ENCODE results near the gene CPED1. TPM values are rescaled to one million over a fixed set of nuclear protein-coding genes. Genes with fewer than 3 reads are reported as not detected.

CPED1 gene
- total and polyA plus RNA-seq, 7 experiments from 2014 or later: 0.10 to 4.5 (median 0.40) TPM; not detected in 2

DNA sequence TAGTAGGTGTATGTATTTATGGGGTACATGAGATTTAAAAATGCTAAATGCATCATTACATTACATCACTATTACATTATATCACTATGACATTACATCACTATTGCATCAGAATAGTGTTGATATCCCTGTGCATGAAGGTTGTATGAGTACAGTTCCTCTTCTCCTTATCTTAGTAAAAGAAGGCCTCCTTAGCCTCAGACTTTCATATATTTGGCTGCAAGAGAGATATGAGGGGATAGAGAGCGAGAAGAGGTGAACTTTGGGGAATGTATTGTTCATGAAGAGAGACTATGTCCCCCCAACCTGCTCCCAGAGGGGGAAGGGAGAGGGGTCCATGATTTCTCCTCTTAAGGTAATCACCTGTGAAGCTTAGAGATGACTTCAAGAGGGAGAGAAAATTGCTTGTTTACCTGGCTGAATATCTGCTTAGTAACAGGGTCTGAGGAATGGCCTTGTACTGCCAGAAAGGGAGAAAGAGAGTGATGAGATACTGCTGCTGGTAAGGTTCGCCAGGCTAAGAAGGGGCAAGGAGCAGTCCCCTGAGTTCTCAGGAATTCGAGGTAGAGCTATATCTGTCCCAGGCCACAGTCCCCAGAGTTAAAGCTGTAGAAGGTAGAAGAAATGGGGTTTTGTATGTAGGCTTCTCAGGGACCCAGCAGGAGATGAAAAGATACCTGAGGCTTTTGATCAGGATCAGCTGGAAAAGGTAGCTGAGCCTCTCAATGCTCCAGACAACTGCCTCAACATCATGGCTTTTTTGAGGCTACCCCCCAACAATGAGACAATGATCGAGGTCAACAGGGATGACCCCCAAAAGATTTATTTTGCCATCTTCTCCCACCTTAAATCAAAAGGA lies 171.9 kb downstream of the CPED1 start:
- no peak overlapping the region for H3K27ac ChIP-seq (ENCODE audit: low read depth, low read length)
- POLR2A ChIA-PET: no interaction called here
- H3K4me3 ChIP-seq (ENCODE audit: low read length): no peak overlapping the region
- H3K27ac Mint-ChIP-seq: no peak overlapping the region
- H3K4me3 Mint-ChIP-seq: no peak overlapping the region
- no peaks in the 10 kb centered on the region for H3K27me3 ChIP-seq (ENCODE audit: control insufficient read depth in 2 of 2, insufficient read depth in 2 of 2, low read length in 2 of 2)
- intact Hi-C loops (cut with micrococcal nuclease): no loop called here
- H3K9me3 Mint-ChIP-seq: peaks cover 0 to 9% (median 0%) of the 10 kb centered on the region in 11 donors
- H3K27me3 Mint-ChIP-seq: peaks cover 0 to 15% (median 8%) of the 10 kb centered on the region in 5 donors
- H3K36me3 ChIP-seq (ENCODE audit: control insufficient read depth in 2 of 3, insufficient read depth in 3 of 3, low read length in 3 of 3): no peaks in the 10 kb centered on the region
- H3K36me3 Mint-ChIP-seq: no peaks in the 10 kb centered on the region
- H3K4me1 Mint-ChIP-seq: no peaks in the 10 kb centered on the region
- DNase-seq (no peak), ATAC-seq (no peak)
- H3K4me1 ChIP-seq (ENCODE audit: control insufficient read depth in 2 of 2, insufficient read depth in 2 of 2, low read length in 2 of 2): no peaks in the 10 kb centered on the region
- H3K9me3 ChIP-seq (ENCODE audit: control insufficient read depth in 2 of 3, low read length in 3 of 3): no peaks in the 10 kb centered on the region
- CTCF ChIA-PET: no interaction called here

DNA sequence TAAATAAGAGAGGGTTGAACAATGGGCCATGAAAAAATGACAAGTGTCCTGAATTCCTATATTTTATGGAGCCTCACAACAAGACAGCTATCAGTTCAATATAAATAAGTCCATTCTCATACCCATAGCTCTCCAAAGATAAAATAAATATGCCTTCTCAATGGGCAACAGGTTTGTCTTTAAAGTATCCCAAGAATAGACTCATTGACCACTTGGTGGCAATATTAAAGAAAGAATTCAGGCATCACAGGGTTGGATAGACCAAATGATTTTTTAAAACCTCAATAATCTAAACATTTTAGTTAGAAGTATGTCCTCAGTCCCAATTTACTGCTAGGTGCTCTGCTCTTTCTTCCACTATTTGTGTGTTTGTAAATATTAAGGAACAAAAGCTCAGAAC lies 175.2 kb downstream of the CPED1 start:
- Histone ChIP-seq H3K4me1 (ENCODE audit: control insufficient read depth in 2 of 2, insufficient read depth in 2 of 2, low read length in 2 of 2) (no peaks in the 10 kb centered on the region), H3K36me3 (ENCODE audit: control insufficient read depth in 2 of 3, insufficient read depth in 3 of 3, low read length in 3 of 3) (no peaks in the 10 kb centered on the region), H3K27ac (ENCODE audit: low read depth, low read length) (no peak overlapping the region), H3K9me3 (ENCODE audit: control insufficient read depth in 2 of 3, low read length in 3 of 3) (no peaks in the 10 kb centered on the region), H3K27me3 (ENCODE audit: control insufficient read depth in 2 of 2, insufficient read depth in 2 of 2, low read length in 2 of 2) (no peaks in the 10 kb centered on the region), H3K4me3 (ENCODE audit: low read length) (no peak overlapping the region)
- no peaks in the 10 kb centered on the region for H3K9me3 Mint-ChIP-seq
- ATAC-seq: no peak
- intact Hi-C loops (cut with micrococcal nuclease): no loop called here
- ChIA-PET POLR2A (no interaction called here), CTCF (interaction anchor here (0.8 kb wide), 1 partner anchor 36 kb away, joined by 3 read pairs; no protein-coding TSS in a partner anchor)
- H3K27ac Mint-ChIP-seq: no peak overlapping the region
- no peaks in the 10 kb centered on the region for H3K36me3 Mint-ChIP-seq
- H3K4me1 Mint-ChIP-seq: no peaks in the 10 kb centered on the region
- H3K27me3 Mint-ChIP-seq: peaks cover 3 to 10% (median 5%) of the 10 kb centered on the region in 5 donors
- no peak overlapping the region for H3K4me3 Mint-ChIP-seq
- no peak for DNase-seq

DNA sequence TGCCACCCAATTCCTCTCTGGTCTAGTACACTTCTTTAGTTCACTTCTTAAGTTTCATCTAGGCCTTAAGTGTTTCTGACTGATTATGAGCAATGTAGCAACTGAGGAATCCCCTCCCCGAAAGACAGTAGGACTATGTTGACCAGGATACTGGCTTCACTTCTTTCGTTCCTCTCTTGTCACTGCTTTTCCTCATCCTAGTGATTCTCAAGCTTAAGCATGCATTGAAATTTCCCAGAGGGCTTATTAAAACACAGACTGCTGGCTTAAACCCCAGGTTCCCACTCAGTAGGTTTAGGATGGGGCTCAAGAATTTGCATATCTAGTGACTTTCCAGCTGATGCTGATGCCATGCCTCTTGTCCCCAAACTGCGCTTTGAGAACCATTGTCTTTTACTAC lies 175.7 kb downstream of the CPED1 start:
- Mint-ChIP-seq H3K36me3 (no peaks in the 10 kb centered on the region), H3K27ac (no peak overlapping the region), H3K4me3 (no peak overlapping the region), H3K27me3 (peaks cover 0 to 10% (median 5%) of the 10 kb centered on the region in 5 donors), H3K9me3 (no peaks in the 10 kb centered on the region), H3K4me1 (no peaks in the 10 kb centered on the region)
- H3K4me1 ChIP-seq (ENCODE audit: control insufficient read depth in 2 of 2, insufficient read depth in 2 of 2, low read length in 2 of 2): no peaks in the 10 kb centered on the region
- no peak overlapping the region for H3K27ac ChIP-seq (ENCODE audit: low read depth, low read length)
- no peak for DNase-seq
- ChIA-PET POLR2A (no interaction called here), CTCF (interaction anchor here (0.8 kb wide), 1 partner anchor 36 kb away, joined by 3 read pairs; no protein-coding TSS in a partner anchor)
- no peak for ATAC-seq
- intact Hi-C loops (cut with micrococcal nuclease): no loop called here
- no peaks in the 10 kb centered on the region for H3K36me3 ChIP-seq (ENCODE audit: control insufficient read depth in 2 of 3, insufficient read depth in 3 of 3, low read length in 3 of 3)
- no peaks in the 10 kb centered on the region for H3K9me3 ChIP-seq (ENCODE audit: control insufficient read depth in 2 of 3, low read length in 3 of 3)
- H3K4me3 ChIP-seq (ENCODE audit: low read length): no peak overlapping the region
- no peaks in the 10 kb centered on the region for H3K27me3 ChIP-seq (ENCODE audit: control insufficient read depth in 2 of 2, insufficient read depth in 2 of 2, low read length in 2 of 2)

DNA sequence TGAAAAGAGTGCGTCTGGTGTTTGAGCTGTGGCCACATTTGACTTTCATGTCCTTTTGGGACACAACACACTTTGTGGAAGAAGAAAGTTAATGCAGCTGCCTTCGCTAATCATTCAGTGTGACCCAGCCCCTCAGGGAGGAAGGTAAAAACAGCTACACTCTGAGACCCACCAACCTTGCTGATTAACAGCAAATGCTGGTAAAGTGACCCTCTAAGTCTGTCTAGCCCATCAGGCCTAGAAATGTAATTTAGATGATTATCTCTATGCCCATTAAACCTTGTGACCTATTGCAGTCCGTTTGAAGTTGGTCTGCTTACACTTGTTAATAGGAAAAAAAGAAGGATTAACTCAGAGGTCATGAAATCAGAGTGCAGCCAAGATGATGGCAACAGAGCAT lies 178.4 kb downstream of the CPED1 start:
- H3K27ac Mint-ChIP-seq: no peak overlapping the region
- H3K9me3 Mint-ChIP-seq: no peaks in the 10 kb centered on the region
- ChIA-PET CTCF (no interaction called here), POLR2A (no interaction called here)
- H3K27me3 Mint-ChIP-seq: peaks cover 0 to 8% (median 7%) of the 10 kb centered on the region in 5 donors
- Histone ChIP-seq H3K9me3 (ENCODE audit: control insufficient read depth in 2 of 3, low read length in 3 of 3) (no peaks in the 10 kb centered on the region), H3K27me3 (ENCODE audit: control insufficient read depth in 2 of 2, insufficient read depth in 2 of 2, low read length in 2 of 2) (no peaks in the 10 kb centered on the region), H3K4me3 (ENCODE audit: low read length) (no peak overlapping the region), H3K27ac (ENCODE audit: low read depth, low read length) (no peak overlapping the region), H3K36me3 (ENCODE audit: control insufficient read depth in 2 of 3, insufficient read depth in 3 of 3, low read length in 3 of 3) (no peaks in the 10 kb centered on the region), H3K4me1 (ENCODE audit: control insufficient read depth in 2 of 2, insufficient read depth in 2 of 2, low read length in 2 of 2) (no peaks in the 10 kb centered on the region)
- H3K4me3 Mint-ChIP-seq: no peak overlapping the region
- H3K4me1 Mint-ChIP-seq: no peaks in the 10 kb centered on the region
- H3K36me3 Mint-ChIP-seq: no peaks in the 10 kb centered on the region
- ATAC-seq (no peak), DNase-seq (no peak)
- intact Hi-C loops (cut with micrococcal nuclease): no loop called here

DNA sequence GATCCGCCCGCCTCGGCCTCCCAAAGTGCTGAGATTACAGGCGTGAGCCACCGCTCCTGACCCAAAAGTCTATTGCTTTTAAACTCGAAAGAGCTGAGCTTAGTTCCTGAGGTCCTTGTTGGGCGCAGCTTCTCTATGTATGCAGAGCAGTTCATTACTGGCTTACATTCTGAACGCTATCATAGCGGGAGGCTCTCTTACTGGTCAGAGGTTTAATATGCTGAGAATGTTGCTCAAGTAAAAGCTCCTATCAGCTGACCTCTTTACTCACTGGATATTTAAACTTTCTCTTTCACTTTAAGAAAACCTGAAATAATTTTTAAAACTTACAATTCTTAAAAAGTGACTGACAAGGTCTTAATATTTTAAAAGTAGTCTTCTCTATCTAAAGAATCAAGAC lies 179.5 kb downstream of the CPED1 start:
- no peaks in the 10 kb centered on the region for H3K9me3 Mint-ChIP-seq
- H3K4me3 Mint-ChIP-seq: no peak overlapping the region
- no peaks in the 10 kb centered on the region for H3K27me3 ChIP-seq (ENCODE audit: control insufficient read depth in 2 of 2, insufficient read depth in 2 of 2, low read length in 2 of 2)
- H3K36me3 Mint-ChIP-seq: no peaks in the 10 kb centered on the region
- DNase-seq: no peak
- CTCF ChIA-PET: no interaction called here
- H3K27me3 Mint-ChIP-seq: peaks cover 0 to 9% (median 6%) of the 10 kb centered on the region in 5 donors
- POLR2A ChIA-PET: no interaction called here
- no peak overlapping the region for H3K27ac Mint-ChIP-seq
- intact Hi-C loops (cut with micrococcal nuclease): no loop called here
- H3K36me3 ChIP-seq (ENCODE audit: control insufficient read depth in 2 of 3, insufficient read depth in 3 of 3, low read length in 3 of 3): no peaks in the 10 kb centered on the region
- no peaks in the 10 kb centered on the region for H3K4me1 Mint-ChIP-seq
- no peaks in the 10 kb centered on the region for H3K4me1 ChIP-seq (ENCODE audit: control insufficient read depth in 2 of 2, insufficient read depth in 2 of 2, low read length in 2 of 2)
- no peak for ATAC-seq
- H3K27ac ChIP-seq (ENCODE audit: low read depth, low read length): no peak overlapping the region
- H3K4me3 ChIP-seq (ENCODE audit: low read length): no peak overlapping the region
- no peaks in the 10 kb centered on the region for H3K9me3 ChIP-seq (ENCODE audit: control insufficient read depth in 2 of 3, low read length in 3 of 3)

DNA sequence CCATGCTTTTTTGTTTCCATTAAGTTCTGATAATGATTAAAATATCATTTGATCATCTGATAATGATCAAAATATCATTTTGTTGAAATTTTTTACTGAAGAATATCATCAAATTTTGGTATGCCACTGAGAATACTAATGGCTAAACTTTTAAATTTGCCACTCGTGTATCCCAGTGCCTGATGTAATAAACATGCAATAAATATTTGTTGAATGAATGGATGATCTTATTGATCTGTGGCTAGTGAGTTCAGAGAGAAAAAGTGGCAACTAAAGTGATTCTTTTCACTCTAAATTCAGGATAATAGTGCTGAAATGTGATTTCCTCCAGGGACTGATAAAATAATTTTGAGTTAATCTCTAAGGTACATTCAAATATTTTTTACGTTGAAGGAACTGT lies 181.0 kb downstream of the CPED1 start:
- ATAC-seq (no peak), DNase-seq (no peak)
- ChIA-PET POLR2A (no interaction called here), CTCF (no interaction called here)
- no peaks in the 10 kb centered on the region for H3K36me3 Mint-ChIP-seq
- Histone ChIP-seq H3K4me3 (ENCODE audit: low read length) (no peak overlapping the region), H3K27ac (ENCODE audit: low read depth, low read length) (no peak overlapping the region), H3K27me3 (ENCODE audit: control insufficient read depth in 2 of 2, insufficient read depth in 2 of 2, low read length in 2 of 2) (no peaks in the 10 kb centered on the region), H3K36me3 (ENCODE audit: control insufficient read depth in 2 of 3, insufficient read depth in 3 of 3, low read length in 3 of 3) (no peaks in the 10 kb centered on the region), H3K9me3 (ENCODE audit: control insufficient read depth in 2 of 3, low read length in 3 of 3) (no peaks in the 10 kb centered on the region), H3K4me1 (ENCODE audit: control insufficient read depth in 2 of 2, insufficient read depth in 2 of 2, low read length in 2 of 2) (no peaks in the 10 kb centered on the region)
- no peak overlapping the region for H3K4me3 Mint-ChIP-seq
- peaks cover 3 to 17% (median 10%) of the 10 kb centered on the region in 5 donors for H3K27me3 Mint-ChIP-seq
- no peak overlapping the region for H3K27ac Mint-ChIP-seq
- H3K4me1 Mint-ChIP-seq: no peaks in the 10 kb centered on the region
- H3K9me3 Mint-ChIP-seq: no peaks in the 10 kb centered on the region
- intact Hi-C loops (cut with micrococcal nuclease): no loop called here

DNA sequence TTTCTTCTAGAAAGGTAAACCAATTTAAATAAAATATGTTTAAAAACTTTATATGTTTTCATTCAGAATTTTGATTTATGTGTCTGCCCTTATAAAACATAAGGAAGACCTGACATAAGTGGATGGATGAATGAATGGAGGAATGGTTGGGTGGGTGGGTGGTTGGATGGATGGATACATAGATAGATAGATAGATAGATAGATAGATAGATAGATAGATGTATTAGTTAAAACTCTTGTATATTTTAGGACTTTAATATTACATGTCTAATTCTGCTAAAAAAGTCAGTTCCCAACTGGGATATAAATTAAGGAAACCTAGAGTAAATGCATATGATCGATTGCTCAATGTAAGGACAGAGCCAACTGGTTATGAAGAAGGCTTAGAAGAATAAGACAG lies 184.0 kb downstream of the CPED1 start:
- Mint-ChIP-seq H3K4me1 (no peaks in the 10 kb centered on the region), H3K27ac (no peak overlapping the region)

More for the DNA sequence above, 184.0 kb downstream of the CPED1 start:
- Histone ChIP-seq H3K36me3 (ENCODE audit: control insufficient read depth in 2 of 3, insufficient read depth in 3 of 3, low read length in 3 of 3) (no peaks in the 10 kb centered on the region), H3K4me3 (ENCODE audit: low read length) (no peak overlapping the region), H3K9me3 (ENCODE audit: control insufficient read depth in 2 of 3, low read length in 3 of 3) (no peaks in the 10 kb centered on the region), H3K27me3 (ENCODE audit: control insufficient read depth in 2 of 2, insufficient read depth in 2 of 2, low read length in 2 of 2) (no peaks in the 10 kb centered on the region), H3K27ac (ENCODE audit: low read depth, low read length) (no peak overlapping the region), H3K4me1 (ENCODE audit: control insufficient read depth in 2 of 2, insufficient read depth in 2 of 2, low read length in 2 of 2) (no peaks in the 10 kb centered on the region)
- Mint-ChIP-seq H3K27me3 (peaks cover 0 to 36% (median 14%) of the 10 kb centered on the region in 5 donors), H3K36me3 (no peaks in the 10 kb centered on the region), H3K9me3 (peaks cover 0 to 2% (median 0%) of the 10 kb centered on the region in 11 donors), H3K4me3 (no peak overlapping the region)
- intact Hi-C loops (cut with micrococcal nuclease): no loop called here
- no peak for ATAC-seq
- POLR2A ChIA-PET: no interaction called here
- CTCF ChIA-PET: no interaction called here
- no peak for DNase-seq
